ENCODE measurements around the gene PRKD3.

- TF ChIP-seq CTCF (IDR thresholded peaks at IDR 0.05), result no peak
- no peak for TF ChIP-seq POLR2A (IDR thresholded peaks at IDR 0.05)
- no peak for TF ChIP-seq POLR2AphosphoS5 (IDR thresholded peaks at IDR 0.05)
Measured at GRCh38 chr2:37307500-37307899, 17.1 kb downstream of the PRKD3 start.

Measured in gastroesophageal sphincter (tissue), 3 donors.